Vagina (tissue), 2 donors: ENCODE data around the gene CTNNA3. TPM values are rescaled to one million over a fixed set of nuclear protein-coding genes. Genes with fewer than 3 reads are reported as not detected.

Source experiments
- DNase-seq, 2 donors: peaks; one replicate each; pipeline ENCODE4 v3.0.0-alpha.2; 2017; ENCODE audit errors: extremely low spot score in 2 of 2
- H3K27ac ChIP-seq: fragments of 200-600 bp; sonication (generic); one replicate; pipeline ENCODE4 v1.5.1; 2019
- H3K27me3 ChIP-seq: fragments of 200-600 bp; sonication (generic); one replicate; pipeline ENCODE4 v1.5.1; 2019
- H3K36me3 ChIP-seq, 2 donors: fragments of 200-600 bp; sonication (generic); one replicate each; pipeline ENCODE4 v1.5.1; 2017 to 2019
- H3K4me1 ChIP-seq: fragments of 200-600 bp; sonication (generic); one replicate; pipeline ENCODE4 v1.5.1; 2019
- H3K4me3 ChIP-seq, 2 donors: fragments of 200-600 bp; sonication (generic); 1 replicate in 1 of 2; 2 replicates in 1 of 2; pipeline ENCODE4 v1.5.1; 2016 to 2019
- H3K9me3 ChIP-seq: fragments of 200-600 bp; sonication (generic); one replicate; pipeline ENCODE4 v1.5.1; 2019
- CTCF ChIP-seq, 3 experiments: fragments of 450-650 bp in 2 of 3; fragments of 200-600 bp in 1 of 3; sonication (generic) in 1 of 3; IDR thresholded peaks; one replicate each; pipeline ENCODE4 v1.5.1; 2017 to 2019; ENCODE audit warnings: antibody characterized with exemption in 3 of 3, mild to moderate bottlenecking in 2 of 3, moderate library complexity in 2 of 3
- POLR2A ChIP-seq, 2 donors: fragments of 450-650 bp; IDR thresholded peaks; one replicate each; pipeline ENCODE4 v1.6.1; 2017; ENCODE audit warnings: antibody characterized with exemption in 2 of 2, mild to moderate bottlenecking in 2 of 2, moderate library complexity in 2 of 2
- POLR2AphosphoS5 ChIP-seq, 2 donors: sonication (generic); formaldehyde crosslinking; IDR thresholded peaks; one replicate each; pipeline ENCODE4 v1.9.0; 2017; ENCODE audit warnings: antibody characterized with exemption in 2 of 2, mild to moderate bottlenecking in 2 of 2, low read depth in 1 of 2; ENCODE audit not compliant: insufficient read depth in 1 of 2
- intact Hi-C: fragments of 100-400 bp; cut with DNase I; formaldehyde crosslinking; loops from one replicate; pipeline ENCODE4 v1.15.1; 2023
- total RNA-seq: library from RNA; depleted of rRNA; stranded (reverse); fragments of >200 nt; gene quantifications from one replicate; pipeline ENCODE4 v1.2.3, GENCODE V29; 2016

Gene CTNNA3
- total RNA-seq, 1 donor from 2014 or later, result 0.98 TPM

GRCh38 chr10:66190413-66190812 lies 1505.6 kb downstream of the CTNNA3 start:
- intact Hi-C loops, result loop anchor here (5.0 kb wide), 1 partner anchor 1578 kb away; no protein-coding TSS in a partner anchor

GRCh38 chr10:66189271-66189670 lies 1506.7 kb downstream of the CTNNA3 start:
- no peaks in the 10 kb centered on the region for H3K4me1 ChIP-seq
- DNase-seq, result no peak
- TF ChIP-seq POLR2A (IDR thresholded peaks at IDR 0.05), result no peak
- TF ChIP-seq CTCF (IDR thresholded peaks at IDR 0.05), result no peak
- TF ChIP-seq POLR2AphosphoS5 (IDR thresholded peaks at IDR 0.05; ENCODE audit: insufficient read depth in 1 of 2, low read depth in 1 of 2), result no peak
- no peaks in the 10 kb centered on the region for H3K27me3 ChIP-seq
- H3K9me3 ChIP-seq, result no peaks in the 10 kb centered on the region
- intact Hi-C loops, result no loop called here
- no peaks in the 10 kb centered on the region for H3K36me3 ChIP-seq
- no peak overlapping the region for H3K27ac ChIP-seq
- H3K4me3 ChIP-seq, result no peak overlapping the region

More at GRCh38 chr10:66190413-66190812, 1505.6 kb downstream of the CTNNA3 start:
- no peak for DNase-seq
- no peaks in the 10 kb centered on the region for H3K36me3 ChIP-seq
- H3K4me3 ChIP-seq, result no peak overlapping the region
- no peaks in the 10 kb centered on the region for H3K9me3 ChIP-seq
- no peak overlapping the region for H3K27ac ChIP-seq
- H3K4me1 ChIP-seq, result no peaks in the 10 kb centered on the region
- no peak for TF ChIP-seq POLR2AphosphoS5 (IDR thresholded peaks at IDR 0.05; ENCODE audit: insufficient read depth in 1 of 2, low read depth in 1 of 2)
- TF ChIP-seq POLR2A (IDR thresholded peaks at IDR 0.05), result no peak
- TF ChIP-seq CTCF (IDR thresholded peaks at IDR 0.05), result no peak
- no peaks in the 10 kb centered on the region for H3K27me3 ChIP-seq

- H3K4me3 ChIP-seq, result no peak overlapping the region
- intact Hi-C loops, result no loop called here
- no peaks in the 10 kb centered on the region for H3K27me3 ChIP-seq
- H3K36me3 ChIP-seq, result no peaks in the 10 kb centered on the region
- H3K9me3 ChIP-seq, result no peaks in the 10 kb centered on the region
- DNase-seq, result no peak
- no peaks in the 10 kb centered on the region for H3K4me1 ChIP-seq
- no peak overlapping the region for H3K27ac ChIP-seq
- no peak for TF ChIP-seq POLR2A (IDR thresholded peaks at IDR 0.05)
- no peak for TF ChIP-seq CTCF (IDR thresholded peaks at IDR 0.05)
- TF ChIP-seq POLR2AphosphoS5 (IDR thresholded peaks at IDR 0.05; ENCODE audit: insufficient read depth in 1 of 2, low read depth in 1 of 2), result no peak
Observed at GRCh38 chr10:66187053-66187733, 1508.8 kb downstream of the CTNNA3 start.

- H3K4me3 ChIP-seq, result no peak overlapping the region
- H3K27me3 ChIP-seq, result no peaks in the 10 kb centered on the region
- no peaks in the 10 kb centered on the region for H3K36me3 ChIP-seq
- no peak for TF ChIP-seq POLR2AphosphoS5 (IDR thresholded peaks at IDR 0.05; ENCODE audit: insufficient read depth in 1 of 2, low read depth in 1 of 2)
- TF ChIP-seq CTCF (IDR thresholded peaks at IDR 0.05), result no peak
- no peak for TF ChIP-seq POLR2A (IDR thresholded peaks at IDR 0.05)
- no peak overlapping the region for H3K27ac ChIP-seq
- H3K4me1 ChIP-seq, result no peaks in the 10 kb centered on the region
- no peaks in the 10 kb centered on the region for H3K9me3 ChIP-seq
- no peak for DNase-seq
- intact Hi-C loops, result no loop called here
Observed at GRCh38 chr10:66183028-66183427, 1513.0 kb downstream of the CTNNA3 start.

- TF ChIP-seq POLR2A (IDR thresholded peaks at IDR 0.05) (no peak), CTCF (IDR thresholded peaks at IDR 0.05) (peak in 2 of 3 experiments; percentile 45 to 49)
- Histone ChIP-seq H3K4me3 (no peak overlapping the region), H3K36me3 (no peaks in the 10 kb centered on the region), H3K27me3 (no peaks in the 10 kb centered on the region), H3K4me1 (no peaks in the 10 kb centered on the region), H3K27ac (no peak overlapping the region), H3K9me3 (no peaks in the 10 kb centered on the region)
- no peak for DNase-seq
- intact Hi-C loops, result no loop called here
Observed at GRCh38 chr10:66180581-66181318, 1515.2 kb downstream of the CTNNA3 start.
